GM20000 (cell line): ENCODE measurements around the gene NPSR1.

Experiments
- DNase-seq: peaks from one replicate; pipeline ENCODE4 v3.0.0; 2012; ENCODE audit warnings: low spot score
- TF ChIP-seq, protein P1 (sequence below): IDR thresholded peaks from 2 replicates; pipeline ENCODE4 v1.5.1; 2012; ENCODE audit warnings: mild to moderate bottlenecking, control low read depth; ENCODE audit errors: extremely low read depth, missing control alignments

NPSR1 gene

DNA sequence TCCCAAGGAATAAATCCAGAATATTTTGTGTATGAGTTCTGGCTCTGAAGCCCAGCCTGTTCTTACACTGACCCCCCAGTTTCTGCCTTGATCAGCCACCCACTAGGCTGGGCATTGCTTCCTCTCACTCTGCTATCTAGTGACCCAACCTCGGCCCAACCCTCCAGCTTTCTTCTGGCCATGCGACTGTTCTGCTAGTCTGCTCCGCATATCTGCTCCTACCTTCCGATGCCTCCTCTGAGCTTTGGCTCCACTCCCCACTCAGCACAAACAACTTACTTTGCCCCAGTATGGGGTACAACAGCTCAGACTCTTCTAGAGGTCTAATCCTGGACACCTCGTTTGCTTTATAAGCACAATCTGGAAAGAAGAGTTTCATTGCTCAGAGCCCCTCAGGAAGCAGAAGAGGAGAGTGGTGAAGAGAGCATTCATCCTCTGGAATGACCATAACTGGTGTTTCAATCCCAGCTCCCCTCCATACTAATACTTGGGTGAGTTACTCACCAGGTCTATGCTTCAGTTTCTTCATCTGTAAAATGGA is 99.6 kb downstream of the NPSR1 start:
- DNase-seq, result no peak
- TF ChIP-seq, protein P1, sequence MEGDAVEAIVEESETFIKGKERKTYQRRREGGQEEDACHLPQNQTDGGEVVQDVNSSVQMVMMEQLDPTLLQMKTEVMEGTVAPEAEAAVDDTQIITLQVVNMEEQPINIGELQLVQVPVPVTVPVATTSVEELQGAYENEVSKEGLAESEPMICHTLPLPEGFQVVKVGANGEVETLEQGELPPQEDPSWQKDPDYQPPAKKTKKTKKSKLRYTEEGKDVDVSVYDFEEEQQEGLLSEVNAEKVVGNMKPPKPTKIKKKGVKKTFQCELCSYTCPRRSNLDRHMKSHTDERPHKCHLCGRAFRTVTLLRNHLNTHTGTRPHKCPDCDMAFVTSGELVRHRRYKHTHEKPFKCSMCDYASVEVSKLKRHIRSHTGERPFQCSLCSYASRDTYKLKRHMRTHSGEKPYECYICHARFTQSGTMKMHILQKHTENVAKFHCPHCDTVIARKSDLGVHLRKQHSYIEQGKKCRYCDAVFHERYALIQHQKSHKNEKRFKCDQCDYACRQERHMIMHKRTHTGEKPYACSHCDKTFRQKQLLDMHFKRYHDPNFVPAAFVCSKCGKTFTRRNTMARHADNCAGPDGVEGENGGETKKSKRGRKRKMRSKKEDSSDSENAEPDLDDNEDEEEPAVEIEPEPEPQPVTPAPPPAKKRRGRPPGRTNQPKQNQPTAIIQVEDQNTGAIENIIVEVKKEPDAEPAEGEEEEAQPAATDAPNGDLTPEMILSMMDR, result no peak

DNA sequence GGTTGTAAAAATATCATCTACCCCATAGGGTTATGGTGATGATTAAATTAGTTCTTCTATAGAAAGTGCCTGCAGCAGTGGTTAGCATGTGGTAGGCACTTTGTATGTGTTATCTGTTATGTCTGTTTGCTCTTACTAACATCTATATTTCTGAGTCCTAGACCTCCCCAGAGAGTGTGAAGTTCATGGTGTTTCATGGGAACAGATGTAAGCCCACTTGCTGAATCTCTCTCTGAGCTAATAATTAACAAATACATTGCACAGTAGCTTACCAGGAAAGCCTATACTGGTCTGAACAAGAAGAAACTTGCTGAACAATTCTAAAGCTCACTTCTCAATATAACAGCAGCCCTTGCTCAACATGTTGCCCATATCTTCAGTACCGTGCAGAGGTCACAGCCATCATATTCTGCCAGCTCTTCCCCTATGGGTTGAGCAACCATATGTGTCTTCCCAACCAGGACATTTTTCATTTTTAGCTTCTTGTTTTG is 100.1 kb downstream of the NPSR1 start:
- TF ChIP-seq, protein P1, result no peak
- no peak for DNase-seq

DNA sequence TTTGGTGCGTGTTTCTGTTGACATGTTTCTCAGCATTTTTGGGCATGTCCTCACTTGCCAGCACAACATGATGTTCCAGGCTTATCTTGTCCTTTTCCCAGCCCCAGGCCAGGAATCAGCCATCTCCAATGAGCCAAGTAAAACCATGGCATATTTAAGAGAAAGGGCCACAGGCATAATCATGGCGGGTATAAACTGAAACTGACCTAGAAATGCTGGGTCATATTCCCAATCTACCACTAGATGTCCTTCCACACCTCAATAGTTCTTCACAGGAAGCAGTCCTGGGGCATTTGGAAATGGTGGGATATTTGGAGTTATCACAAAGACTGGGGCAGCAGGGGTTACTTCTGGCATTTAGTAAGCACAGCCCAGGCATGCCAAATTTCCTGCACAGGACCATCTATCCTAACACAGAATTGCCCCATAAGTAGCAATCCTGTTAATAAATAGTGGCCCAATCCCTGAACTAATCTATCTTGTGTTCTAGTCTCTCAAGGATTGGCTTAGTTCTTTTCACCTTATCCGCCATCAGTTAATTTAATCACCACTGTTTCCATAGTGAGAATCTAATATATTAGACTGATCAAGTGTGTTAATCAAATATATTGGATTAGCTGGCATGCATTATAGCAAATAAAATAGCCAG is 101.6 kb downstream of the NPSR1 start:
- TF ChIP-seq, protein P1, result peak; percentile 11
- DNase-seq, result peak; percentile 9

DNA sequence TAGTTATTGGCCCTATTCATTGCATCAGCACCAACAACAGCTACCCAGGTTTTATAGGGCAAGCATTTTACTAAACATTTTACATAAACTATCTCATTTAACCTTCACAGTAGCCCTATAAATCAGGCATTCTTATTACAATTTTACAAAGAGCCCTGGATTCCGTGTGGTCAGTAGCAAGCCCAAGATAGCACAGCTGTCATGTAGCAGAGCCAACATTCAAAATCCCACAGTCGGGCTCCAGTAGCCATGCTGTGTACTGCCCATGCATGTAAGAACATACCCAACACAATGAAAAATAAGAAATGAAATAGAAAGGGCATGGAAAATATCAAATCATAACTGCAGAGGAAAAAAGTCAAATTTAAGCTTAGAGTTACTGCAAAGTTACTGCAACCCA is 102.3 kb downstream of the NPSR1 start:
- no peak for DNase-seq
- TF ChIP-seq, protein P1, result no peak

DNA sequence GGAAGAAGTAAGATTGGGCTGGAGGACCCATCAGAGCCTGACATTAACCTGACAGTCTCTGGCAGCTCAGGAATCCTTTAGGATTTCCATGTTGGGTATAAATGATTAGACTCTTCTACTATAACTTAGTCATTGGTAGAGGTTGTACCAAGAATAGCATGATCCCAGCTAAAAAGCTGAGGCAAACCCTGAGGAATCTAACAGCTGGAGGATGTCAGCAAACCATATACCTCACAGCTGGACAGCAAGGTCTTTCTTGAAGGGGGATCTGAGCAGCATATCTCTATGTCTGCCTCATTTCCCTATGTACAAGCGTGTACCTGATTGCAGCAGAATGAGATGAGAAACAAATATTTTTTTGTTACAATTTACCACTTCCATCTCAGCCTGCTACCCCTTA is 103.2 kb downstream of the NPSR1 start:
- TF ChIP-seq, protein P1, result no peak
- DNase-seq, result no peak

DNA sequence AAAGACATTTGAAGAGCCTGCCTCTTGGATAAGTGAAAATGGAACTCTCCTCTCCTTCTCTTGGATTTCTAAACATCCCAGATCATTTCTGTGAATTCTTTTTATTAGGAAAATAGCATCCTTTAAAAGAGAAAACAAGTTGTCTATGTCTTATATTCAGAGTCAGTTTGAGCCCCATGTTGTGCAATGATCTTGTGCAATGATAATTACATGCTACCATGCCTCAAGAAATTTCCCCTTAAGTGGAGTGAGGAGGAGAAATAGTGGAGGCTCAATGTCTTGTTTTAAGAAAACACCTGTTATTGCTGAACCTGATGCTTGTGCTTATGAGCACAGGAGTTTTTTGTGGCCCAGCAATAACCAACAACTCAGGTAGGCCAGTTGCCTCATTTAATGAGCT is 103.6 kb downstream of the NPSR1 start:
- DNase-seq, result no peak
- TF ChIP-seq, protein P1, result no peak

DNA sequence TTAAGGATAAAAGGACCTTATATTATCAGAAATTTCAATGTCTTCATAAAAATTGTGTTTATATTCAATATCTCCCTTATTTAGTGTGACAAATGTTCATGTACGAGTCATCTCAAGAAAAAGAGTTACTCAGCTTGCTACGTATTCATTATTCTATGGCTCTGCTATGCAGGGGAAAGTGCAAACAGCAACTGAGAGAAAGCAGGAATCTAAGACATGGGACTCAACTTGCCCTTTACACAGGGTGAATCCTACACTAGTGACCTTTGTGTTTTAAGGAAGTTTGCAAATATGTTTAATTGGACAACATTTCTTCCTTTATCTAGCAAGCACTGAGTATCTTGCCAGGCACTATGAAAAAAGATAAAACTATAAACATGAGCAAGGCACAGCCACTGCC is 104.7 kb downstream of the NPSR1 start:
- no peak for DNase-seq
- TF ChIP-seq, protein P1, result no peak
